Smooth muscle cell of the pulmonary artery (primary cell): ENCODE results near the gene OMD. TPM values are rescaled to one million over a fixed set of nuclear protein-coding genes. Genes with fewer than 3 reads are reported as not detected.

Experiments
- total RNA-seq: library from RNA; depleted of rRNA; stranded (reverse); fragments of >200 nt; gene quantifications from 2 replicates; pipeline ENCODE4 v1.2.3, GENCODE V29; 2014

The OMD gene
- 1.2 and 2.2 TPM in 2 replicates for total RNA-seq

GRCh38 chr9:92424340-92424739 lies at the start of gene OMD:
Gene OMD, minus strand, starts transcription at chr9:92424471. Its CDS starts 6,913 bp downstream, at chr9:92417558.

GRCh38 chr9:92404042-92404836 lies 20.0 kb downstream of the OMD start, which contains the start of gene OGN:
Gene OGN, minus strand, starts transcription at chr9:92404578. Its CDS starts 1,171 bp downstream, at chr9:92403407.

Other genes starting within 250 kb of the OMD start
- gene IARS1, start 130.8 kb downstream of the OMD start, total RNA-seq = 317 and 355 TPM in 2 replicates
- gene NOL8, start 99.1 kb downstream of the OMD start, total RNA-seq = 22.7 and 31.1 TPM in 2 replicates
- 4.0 and 4.7 TPM in 2 replicates for gene CENPP, start 98.5 kb downstream of the OMD start, total RNA-seq
- gene OGN, start 19.9 kb downstream of the OMD start, total RNA-seq = 12.8 and 24.7 TPM in 2 replicates
- 9.2 and 9.6 TPM in 2 replicates for gene ASPN, start 58.0 kb upstream of the OMD start, total RNA-seq
- 7.0 and 30.7 TPM in 2 replicates for gene ECM2, start 111.5 kb upstream of the OMD start, total RNA-seq
- 14.7 and 18.4 TPM in 2 replicates for gene IPPK, start 245.7 kb upstream of the OMD start, total RNA-seq